HG03432 (cell line): ENCODE measurements around the gene TGFBR3.

Experiments
- ATAC-seq: cut with Tn5 transposase; IDR thresholded peaks from one replicate; pipeline ENCODE4 v1.9.1; 2021; ENCODE audit warnings: mild to moderate bottlenecking, moderate library complexity; ENCODE audit not compliant: unreplicated experiment

The TGFBR3 gene

GRCh38 chr1:91803847-91804545, 82.0 kb downstream of the TGFBR3 start:
- peak; percentile 87 for ATAC-seq

DNA sequence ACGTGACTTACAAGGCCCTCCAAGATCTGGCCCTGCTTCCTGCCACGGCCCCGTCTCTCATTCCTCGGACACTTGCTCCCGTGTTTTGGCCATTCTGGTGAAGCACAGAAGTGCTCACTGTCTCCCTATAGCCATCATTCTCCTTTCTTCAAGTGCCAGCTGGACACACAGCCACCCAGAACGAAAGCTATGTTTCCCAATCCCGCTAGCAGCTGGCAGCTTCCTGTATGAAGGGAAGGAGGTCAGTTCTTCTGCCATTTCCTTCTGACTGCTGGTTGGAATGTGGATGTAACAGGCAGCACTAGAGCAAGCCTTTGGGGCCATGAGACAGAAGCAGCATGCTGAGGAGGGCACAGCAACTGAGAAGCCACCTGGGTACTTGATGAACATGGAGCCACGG, 82.8 kb downstream of the TGFBR3 start:
- no peak for ATAC-seq

DNA sequence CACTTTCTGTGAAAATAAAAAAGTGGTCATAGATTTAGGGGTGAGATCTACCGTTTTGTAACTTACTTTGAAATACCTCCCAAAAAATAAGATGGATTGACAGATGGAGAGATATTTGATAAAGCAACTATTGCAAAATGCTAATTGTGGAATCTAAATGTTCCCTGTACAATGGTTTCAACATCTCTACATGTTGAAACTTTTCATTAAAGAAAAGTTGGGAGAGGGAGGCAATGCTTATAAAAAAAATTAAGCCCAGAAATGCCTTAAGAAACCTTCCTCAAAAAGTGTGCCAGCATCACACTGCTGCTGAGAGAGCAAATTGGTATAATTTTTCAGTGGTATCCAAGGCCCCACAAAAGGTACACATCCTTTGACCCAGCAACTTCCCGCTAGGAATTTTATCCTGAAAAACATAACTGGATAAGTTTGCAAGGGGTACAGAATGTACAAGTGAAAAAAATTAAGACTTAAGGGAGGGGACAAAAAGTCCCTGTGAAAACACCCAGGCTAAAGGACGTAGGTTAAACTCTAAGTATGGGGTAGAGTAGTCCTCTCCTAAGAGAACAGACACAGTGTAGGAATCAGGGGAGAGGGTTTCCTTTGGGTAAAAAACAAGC, 84.3 kb downstream of the TGFBR3 start:
- no peak for ATAC-seq

DNA sequence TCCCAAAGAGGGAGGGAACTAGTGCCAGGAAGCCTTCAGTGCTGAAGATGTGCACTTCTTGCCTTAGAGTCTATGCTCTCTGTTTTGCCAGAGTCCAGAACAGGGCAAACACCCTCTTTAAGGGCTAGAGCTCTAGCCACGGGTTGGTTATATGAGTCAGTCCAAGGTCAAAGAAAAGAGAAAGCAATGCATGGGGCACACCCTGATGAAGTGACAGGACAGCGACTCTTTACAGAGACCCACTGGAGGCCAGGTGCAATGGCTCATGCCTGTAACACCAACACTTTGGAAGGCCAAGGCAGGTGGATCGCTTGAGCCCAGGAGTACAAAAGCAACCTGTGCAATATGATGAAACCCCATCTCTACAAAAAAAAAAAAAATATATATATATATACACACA, 86.1 kb downstream of the TGFBR3 start:
- no peak for ATAC-seq

DNA sequence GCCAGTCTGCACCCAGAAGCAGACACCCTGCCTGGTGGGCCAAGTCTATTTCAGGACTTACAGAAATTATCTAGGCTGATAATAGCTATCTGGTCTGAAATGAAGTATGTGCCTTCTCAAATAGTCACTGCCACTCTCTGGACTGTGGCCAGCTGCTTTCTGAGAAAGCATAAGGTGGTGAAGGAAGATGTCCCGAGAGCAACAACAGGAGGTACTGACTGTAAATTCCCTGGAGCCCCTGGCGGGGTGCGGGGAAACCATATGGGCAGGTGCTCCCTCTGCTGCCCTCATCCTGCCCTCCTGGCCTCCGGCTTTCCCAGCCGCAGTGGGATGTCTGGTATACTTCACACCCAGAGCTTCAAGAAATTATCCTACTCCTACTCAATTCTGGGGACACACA, 86.8 kb downstream of the TGFBR3 start:
- no peak for ATAC-seq

GRCh38 chr1:91798740-91799139, 87.2 kb downstream of the TGFBR3 start:
- ATAC-seq: no peak

GRCh38 chr1:91798241-91798648, 87.7 kb downstream of the TGFBR3 start:
- ATAC-seq: no peak

DNA sequence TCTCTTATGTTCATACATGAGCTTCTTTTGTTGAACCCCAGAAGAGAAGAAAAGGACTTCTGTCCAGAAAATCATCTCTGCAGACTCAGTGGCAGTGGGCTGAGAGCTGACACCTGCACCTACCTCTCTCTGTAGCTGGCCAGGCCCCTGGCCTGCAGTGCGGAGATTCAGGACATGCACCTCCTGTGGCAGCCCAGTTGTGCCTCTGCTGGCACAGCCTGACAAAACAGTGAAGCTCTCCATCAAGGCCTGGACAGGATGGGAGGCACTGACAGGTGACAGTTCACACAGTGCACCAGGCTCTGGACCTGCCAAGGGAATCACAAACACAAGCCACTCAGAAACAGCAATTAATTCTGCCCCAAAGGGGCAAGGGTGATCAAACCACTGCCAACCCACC, 88.8 kb downstream of the TGFBR3 start:
- no peak for ATAC-seq

- ATAC-seq: no peak
Measured at GRCh38 chr1:91796390-91796654, 89.6 kb downstream of the TGFBR3 start.

- ATAC-seq: no peak
Measured at GRCh38 chr1:91795591-91796389, 90.2 kb downstream of the TGFBR3 start.

DNA sequence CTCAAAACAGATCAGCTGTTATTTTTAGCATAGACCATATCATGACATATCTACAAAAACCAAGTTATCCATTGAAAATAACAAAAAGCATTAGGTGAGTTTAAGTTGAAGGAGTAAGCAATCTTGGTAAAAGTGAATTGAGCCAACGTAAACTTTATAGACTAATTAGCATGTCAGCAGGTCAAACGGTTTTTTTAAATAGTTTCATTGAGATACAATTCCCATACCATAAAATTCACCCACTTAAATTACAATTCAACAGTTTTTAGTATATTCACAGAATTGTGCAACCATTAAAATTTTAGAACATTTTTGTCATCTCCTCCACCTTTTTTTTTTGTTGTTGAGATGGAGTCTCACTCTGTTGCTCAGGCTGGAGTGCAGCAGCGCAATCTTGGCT, 92.1 kb downstream of the TGFBR3 start:
- no peak for ATAC-seq

- no peak for ATAC-seq
Measured at GRCh38 chr1:91793189-91793588, 92.8 kb downstream of the TGFBR3 start.

DNA sequence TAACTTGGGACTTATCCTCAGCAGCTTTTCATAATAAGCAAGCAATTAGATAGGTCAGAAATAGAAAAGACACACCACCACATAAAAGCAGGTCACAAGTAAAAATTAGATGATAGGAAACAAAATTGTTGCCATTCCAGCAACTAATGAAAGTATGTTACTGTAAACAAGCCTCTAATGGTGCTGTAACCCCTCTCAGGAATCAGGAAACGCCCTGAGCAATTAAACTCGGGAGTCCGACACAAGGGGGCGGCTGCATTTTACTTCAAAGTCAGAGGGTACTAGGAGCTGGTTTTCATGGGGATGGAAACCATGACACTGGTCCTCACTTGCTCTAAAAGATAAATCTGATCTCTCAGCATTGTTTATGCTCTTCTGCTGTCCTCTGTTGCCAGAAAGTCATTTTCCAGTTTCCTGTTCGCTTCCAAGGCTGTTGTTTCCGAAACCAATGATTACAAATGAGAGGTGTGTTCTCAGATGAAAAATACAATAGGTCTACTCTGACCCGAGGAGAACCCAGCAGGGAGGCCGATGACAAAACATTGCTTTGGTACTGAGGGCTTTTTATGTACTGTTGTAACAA, 93.4 kb downstream of the TGFBR3 start:
- no peak for ATAC-seq

- ATAC-seq: no peak
Measured at GRCh38 chr1:91791691-91792488, 94.1 kb downstream of the TGFBR3 start.

GRCh38 chr1:91791103-91791502, 94.8 kb downstream of the TGFBR3 start:
- ATAC-seq: no peak

- no peak for ATAC-seq
Measured at GRCh38 chr1:91790392-91790791, 95.6 kb downstream of the TGFBR3 start.

- ATAC-seq: no peak
Measured at GRCh38 chr1:91789273-91789997, 96.5 kb downstream of the TGFBR3 start.

DNA sequence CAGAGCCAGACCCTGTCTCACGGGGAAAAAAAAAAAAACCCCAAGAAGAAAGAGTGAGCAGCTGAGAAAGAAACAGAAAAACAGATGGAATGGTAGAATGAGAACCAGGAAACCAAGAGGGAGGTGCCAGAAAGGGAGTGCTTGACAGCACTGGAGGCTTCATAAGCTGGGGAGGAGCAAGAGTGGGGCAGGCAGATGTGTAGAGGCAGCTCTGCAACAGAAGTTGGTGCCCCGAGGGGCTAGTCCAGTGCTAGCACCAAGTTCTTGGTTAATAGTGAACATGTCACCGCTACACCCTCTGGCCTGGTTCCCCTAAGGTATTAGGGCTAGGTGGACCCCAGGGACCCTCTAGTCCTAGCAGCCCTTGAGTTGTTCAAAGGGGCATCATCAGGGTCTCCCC, 98.0 kb downstream of the TGFBR3 start:
- ATAC-seq: no peak

GRCh38 chr1:91784616-91785015, 101.3 kb downstream of the TGFBR3 start:
- ATAC-seq: no peak

DNA sequence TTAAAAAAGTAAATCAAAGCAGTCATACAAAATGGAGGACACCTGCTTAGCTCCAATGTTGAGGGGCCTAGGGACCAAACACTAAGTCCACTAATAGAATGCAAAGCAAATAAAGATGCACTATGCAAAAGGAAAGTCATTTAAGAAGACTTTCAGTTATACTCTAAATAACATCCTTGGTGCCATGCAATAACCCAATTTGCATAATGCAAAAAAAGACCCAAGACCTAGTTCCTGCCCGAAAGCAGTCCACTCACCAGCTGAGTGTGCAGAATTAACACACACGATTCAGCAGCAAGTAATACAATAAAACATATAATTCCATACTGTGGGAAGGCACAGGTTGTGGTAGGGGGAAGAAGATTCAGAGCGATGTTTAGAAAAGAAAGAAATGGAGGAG, 101.8 kb downstream of the TGFBR3 start:
- peak; percentile 81 for ATAC-seq
